GM19438 (cell line): ENCODE measurements around the gene VPS36.
"Not testable (repeated sequence)": the region's sequence is repeated elsewhere in the genome, so short reads cannot be mapped to it uniquely, and the experiment has no call there.

Experiments used
- ATAC-seq: cut with Tn5 transposase; IDR thresholded peaks from one replicate; pipeline ENCODE4 v1.9.1; 2021; ENCODE audit warnings: low read depth; ENCODE audit not compliant: unreplicated experiment

VPS36 gene, protein sequence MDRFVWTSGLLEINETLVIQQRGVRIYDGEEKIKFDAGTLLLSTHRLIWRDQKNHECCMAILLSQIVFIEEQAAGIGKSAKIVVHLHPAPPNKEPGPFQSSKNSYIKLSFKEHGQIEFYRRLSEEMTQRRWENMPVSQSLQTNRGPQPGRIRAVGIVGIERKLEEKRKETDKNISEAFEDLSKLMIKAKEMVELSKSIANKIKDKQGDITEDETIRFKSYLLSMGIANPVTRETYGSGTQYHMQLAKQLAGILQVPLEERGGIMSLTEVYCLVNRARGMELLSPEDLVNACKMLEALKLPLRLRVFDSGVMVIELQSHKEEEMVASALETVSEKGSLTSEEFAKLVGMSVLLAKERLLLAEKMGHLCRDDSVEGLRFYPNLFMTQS

DNA sequence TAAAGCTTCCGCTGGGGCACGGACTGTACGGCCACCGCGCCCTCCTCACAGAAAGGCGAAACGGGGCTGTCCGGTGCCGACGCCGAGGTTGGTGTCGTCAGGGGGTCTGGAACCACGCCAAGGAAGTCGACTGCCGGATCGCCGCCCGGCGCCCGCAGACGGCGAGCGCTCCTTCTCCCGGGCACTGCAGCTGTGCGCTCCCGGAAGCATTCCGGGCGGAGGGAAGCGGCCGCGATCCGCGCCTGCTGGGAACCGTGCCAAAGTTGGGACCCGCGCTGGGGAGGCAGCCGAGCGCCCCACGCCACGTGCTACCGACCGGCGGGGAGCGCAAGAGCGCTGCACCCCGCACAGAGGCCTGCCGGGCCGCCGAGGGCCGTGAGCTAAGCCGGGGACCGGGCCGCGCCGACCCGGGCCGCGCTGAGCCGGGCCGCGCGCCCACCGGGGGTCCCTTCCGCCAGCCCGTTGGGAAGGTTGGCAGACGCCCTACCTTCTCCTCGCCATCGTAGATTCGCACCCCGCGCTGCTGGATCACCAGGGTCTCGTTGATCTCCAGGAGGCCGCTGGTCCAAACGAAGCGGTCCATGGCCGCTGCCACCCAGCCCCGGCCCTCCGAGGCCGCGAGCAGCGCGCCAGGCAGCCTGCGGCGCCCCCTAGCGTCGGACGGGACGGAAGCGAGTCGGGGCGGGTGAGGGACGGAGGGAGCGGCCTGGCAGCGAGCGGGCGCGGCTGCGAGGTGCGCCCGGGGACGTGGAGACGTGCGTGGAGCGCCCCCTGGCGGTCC, at the start of gene VPS36:
Gene VPS36, minus strand, starts transcription at position 623 of the 781 bp plus-strand sequence. Its CDS starts 40 bp downstream, at position 583.
- peak; percentile 68 for ATAC-seq

DNA sequence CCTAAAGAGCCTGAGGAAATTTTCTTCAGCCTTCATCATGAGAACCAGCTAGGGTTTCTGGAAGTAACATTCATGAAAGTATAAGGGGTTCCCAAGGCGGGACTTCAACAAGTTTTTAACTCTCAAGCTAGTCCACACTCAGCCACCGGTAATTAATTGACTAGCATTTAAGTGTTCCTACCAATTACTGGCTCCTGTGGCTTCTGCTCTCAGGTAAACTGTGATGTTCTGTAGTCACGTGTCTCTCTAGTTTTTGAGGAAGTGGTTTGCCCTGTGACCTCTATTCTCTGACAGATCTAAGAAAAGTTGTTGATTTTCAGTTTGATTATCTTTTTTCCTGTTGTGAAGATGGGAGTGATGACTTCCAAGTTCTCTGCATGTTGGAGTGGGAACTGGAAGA, 47.5 kb upstream of the VPS36 start:
- not testable (repeated sequence) for ATAC-seq

DNA sequence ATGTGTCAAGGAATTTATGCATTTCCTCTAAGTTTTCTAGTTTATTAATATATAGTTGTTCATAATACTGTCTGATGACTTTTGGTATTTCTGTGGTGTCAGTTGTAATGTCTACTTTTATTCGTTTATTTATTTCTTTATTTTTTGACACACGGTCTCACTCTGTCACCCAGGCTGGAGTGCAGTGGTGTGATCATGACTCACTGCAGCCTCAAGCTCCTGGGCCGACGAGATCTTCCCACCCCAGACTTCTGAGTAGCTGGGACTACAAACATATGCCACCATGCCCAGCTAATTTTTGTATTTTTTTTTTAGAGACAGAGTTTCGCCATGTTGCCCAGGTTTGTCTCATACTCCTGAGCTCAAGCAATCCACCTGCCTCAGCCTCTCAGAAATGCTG, 43.8 kb upstream of the VPS36 start:
- not testable (repeated sequence) for ATAC-seq

DNA sequence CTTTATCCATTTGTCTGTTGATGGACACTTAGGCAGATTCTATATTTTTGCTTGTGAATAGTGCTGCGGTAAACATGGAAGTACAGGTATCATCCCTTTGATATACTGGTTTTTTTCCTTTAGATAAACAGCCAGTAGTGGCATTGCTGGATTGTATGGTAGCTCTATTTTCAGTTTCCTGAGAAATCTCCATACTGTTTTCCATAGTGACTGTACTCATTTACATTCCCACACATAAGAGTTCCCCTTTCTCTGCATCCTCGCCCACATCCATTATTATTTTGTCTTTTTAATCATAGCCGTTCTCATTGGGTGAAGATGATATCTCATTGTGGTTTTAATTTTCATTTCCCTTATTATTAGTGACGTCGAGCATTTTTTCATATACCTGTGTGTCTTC, 40.6 kb upstream of the VPS36 start:
- not testable (repeated sequence) for ATAC-seq

DNA sequence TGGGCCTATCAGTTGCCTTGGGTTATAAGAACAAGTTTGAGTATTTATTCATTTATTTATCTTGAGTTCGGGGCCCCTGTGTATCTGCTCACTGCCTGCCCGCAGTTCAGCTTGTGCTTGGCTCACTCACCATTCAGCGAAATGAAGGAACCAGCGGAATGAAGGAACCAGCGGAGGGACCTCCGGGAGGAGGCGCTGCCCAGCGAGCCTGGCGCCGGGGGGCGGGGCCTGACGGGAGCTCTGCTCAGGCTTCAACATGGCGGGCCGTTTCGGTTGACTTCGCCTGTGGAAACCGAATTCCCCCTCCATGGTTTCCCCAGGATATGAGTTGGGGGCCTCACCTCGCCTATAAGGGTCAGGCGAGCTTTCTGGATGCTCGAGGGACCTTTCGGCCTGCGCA, 38.3 kb upstream of the VPS36 start:
- ATAC-seq, result not testable (repeated sequence)

DNA sequence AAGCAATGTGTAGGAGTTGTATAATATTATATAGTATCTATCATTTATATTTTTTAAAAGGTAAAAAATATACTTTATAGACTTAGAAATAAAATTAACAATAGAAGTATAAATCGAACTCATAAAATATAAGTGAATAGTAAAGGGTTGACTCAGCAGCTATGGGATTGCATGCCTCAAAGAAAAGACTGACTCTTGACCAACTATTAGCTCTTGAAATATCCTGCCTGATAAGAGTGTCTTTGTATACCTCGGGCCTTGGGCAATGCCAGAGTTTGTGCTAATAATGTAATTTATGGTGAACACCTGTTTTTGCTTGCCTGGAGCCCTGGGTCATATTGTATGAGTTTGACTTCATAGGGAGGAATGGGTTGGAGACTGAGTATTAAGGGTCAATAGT, 36.6 kb upstream of the VPS36 start:
- ATAC-seq, result not testable (repeated sequence)

DNA sequence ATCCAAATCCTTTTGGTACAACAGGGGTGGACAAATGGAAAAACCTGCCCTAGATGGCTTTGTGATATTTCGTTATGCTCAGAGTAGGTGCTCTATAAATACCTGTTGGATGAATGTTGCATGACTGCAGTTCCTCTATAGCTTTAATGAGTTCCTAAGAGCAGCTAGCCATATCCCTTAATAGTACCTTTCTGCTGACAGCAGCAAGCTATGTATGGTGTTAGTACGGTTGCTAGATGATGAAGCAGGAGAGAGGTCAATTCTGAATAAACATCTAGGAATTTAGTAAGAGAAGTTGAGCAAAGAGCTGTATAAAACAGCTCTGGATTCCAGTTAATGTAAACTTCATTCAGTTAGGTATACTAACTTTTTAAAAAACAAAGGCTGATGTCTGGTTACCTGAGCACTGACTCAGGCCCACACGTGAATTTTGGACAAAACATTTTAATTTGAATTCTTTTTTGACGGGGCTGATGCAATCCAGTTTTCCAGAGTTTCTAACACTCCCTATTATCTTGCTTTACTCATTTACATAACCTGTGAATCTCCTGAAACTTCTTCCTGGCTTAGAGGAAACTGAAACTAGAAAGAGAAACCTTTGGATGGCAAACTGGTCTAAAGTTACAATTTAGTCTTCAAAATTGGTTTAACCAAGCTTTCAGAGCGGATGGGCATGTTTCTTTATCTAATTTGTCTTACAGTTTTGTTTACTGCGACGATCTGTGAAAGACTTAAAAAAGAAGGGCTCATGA, 30.4 kb upstream of the VPS36 start:
- not testable (repeated sequence) for ATAC-seq

DNA sequence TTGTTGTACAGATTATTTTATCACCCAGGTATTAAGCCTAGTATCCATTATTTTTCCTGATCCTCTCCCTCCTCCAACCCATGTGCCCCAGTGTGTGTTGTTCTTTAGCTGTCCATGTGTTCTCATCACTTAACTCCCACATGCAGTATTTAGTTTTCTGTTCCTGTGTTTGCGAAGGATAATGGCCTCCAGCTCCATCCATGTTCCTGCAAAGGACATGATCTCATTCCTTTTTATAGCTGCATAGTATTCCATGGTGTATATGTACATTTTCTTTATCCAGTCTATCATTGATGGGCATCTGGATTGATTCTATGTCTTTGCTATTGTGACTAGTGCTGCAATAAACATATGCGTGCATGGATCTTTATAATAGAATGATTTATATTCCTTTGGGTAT, 18.1 kb upstream of the VPS36 start:
- ATAC-seq, result not testable (repeated sequence)

DNA sequence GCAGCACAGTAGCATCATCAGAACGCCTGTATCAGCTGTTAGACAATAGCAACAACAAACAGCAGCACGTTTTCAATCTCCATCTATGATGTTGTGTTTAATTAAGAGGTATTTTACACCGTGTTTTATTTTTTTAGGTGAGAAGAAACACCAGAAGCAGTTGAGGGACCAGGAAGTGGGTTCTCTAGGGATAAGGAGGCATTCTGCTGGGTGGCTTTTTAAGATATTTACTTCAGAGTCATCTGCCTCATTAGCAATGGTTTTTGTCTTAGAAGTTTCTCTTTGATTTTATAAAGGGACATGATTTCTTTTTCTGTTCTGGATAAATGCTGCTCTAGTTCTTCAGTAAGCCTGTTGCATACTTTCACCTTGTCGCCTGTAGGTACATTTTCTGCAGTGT, 13.1 kb upstream of the VPS36 start:
- no peak for ATAC-seq

DNA sequence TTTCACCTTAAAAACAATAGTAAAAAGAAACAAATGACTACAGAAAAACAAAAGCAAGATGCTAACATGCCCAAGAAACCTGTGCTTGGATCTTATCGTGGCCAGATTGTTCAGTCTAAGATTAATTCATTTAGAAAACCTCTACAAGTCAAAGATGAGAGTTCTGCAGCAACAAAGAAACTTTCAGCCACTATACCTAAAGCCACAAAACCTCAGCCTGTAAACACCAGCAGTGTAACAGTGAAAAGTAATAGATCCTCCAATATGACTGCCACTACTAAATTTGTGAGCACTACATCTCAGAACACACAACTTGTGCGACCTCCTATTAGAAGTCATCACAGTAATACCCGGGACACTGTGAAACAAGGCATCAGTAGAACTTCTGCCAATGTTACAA, 10.8 kb upstream of the VPS36 start:
- ATAC-seq, result no peak

DNA sequence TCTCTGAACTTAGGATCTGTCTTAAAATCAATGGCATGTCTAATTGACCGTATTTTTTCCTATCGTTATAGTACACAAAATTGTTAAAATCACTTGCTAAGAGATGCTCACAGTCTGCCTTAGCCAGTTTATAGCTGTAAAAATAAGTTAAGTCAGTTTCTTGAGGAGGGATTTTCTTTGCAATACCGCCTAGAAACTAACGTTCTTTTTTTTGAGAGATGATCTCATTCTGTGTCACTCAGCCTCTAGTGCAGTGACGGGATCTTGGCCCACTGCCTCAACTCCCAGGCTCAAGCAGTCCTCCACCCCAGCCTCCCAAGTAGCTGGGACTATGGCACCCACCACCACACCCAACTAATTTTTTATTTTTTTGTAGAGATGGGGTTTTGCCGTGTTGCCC, 9.2 kb upstream of the VPS36 start:
- no peak for ATAC-seq

DNA sequence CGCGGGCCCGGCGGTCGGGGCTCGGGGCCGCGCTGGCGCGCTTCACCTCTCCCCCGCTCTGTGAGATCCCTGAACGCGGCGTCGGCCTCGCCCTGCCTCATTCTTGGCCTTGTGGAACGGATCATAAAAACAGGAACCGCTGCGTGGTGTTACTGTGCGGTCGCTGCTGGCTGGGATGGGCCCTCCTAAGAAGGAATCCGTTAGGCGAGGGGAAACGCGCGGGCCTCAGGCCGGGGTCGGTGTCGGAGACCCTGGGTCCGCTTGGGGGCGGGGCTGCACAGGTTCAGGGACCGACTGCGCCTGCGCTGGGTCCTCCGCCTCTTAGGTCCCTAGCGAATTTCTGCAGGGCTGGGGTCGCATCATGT, 5.2 kb upstream of the VPS36 start:
- ATAC-seq, result peak; percentile 42

DNA sequence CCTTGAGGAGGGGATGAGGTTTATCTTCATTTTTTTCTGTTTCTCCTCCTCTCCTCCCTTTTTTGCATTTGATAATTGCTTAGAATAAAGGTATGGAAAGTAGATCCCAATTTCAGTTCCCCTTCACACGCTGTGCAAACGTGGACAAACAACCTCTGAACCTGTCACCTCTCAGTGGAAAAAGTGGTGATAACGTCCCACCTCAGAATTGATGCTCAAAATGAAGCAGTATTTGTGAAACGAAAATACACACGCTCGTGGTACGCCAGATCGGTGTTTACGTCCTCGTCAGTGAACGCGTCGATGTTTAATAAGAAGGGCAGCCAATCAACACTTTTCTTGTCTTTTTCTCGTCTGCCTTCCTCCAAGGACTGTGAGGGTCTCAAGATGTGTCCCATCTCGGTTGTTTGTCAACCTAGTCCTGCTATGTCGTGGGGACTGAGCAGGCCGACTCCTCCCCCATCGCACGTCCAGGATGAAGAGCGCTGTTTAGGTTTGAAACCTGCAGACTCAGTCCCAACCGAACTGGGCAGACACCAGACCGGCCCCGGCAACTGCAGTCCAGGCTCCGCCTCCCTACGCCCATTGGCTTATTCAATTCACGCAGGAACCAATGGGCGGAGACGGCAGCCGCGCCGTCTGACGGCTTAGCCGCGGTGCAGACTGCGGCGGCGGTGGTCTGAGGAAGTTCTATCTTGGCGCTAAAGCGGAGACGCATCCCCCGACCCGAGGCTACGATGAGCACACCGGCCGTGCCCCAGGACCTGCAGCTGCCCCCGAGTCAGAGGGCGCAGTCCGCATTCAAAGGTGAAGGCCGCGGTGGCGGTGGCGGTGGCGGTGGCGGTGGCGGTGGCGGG, 4.6 kb upstream of the VPS36 start, which contains the start of gene CKAP2:
Gene CKAP2, plus strand, starts transcription at position 659 of the 857 bp plus-strand sequence. Its CDS starts 79 bp downstream, at position 738.
- peak; percentile 74 for ATAC-seq

DNA sequence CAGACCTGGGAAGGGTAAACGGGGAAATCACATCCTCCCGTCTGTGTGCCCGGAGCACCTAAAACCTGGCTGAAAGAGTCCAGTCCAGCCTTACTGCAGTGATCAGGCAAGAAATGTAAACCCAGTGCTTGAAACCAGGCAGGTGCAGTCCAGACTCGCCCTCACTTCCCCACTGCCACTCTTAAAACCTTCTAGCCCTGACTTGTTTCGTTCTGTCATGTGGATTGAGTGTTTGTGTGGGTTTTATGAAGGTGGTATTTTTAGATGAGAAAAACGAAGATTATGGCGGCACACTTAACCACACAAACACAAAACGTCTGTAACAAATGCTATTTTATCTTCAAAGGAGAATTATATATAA, 4.0 kb upstream of the VPS36 start:
- ATAC-seq, result no peak

DNA sequence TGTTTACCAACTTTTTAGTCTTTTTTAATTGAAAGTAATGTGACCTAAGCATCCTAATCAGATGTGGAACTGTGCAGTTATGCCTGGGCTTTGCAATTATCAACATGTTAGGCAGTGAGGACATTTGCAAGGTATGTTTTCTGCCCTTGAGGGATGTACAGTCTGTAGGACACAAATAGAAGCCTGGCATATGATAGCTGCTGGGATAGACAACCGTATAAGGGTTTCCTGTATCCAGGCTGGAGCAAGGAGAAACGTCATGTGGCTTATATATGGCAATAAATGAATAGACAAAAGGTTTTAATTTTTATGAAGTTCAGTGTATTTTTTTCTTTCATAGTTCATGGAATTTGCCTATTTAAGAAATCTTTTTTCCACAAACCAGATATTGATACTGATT, 2.0 kb upstream of the VPS36 start:
- ATAC-seq, result no peak

DNA sequence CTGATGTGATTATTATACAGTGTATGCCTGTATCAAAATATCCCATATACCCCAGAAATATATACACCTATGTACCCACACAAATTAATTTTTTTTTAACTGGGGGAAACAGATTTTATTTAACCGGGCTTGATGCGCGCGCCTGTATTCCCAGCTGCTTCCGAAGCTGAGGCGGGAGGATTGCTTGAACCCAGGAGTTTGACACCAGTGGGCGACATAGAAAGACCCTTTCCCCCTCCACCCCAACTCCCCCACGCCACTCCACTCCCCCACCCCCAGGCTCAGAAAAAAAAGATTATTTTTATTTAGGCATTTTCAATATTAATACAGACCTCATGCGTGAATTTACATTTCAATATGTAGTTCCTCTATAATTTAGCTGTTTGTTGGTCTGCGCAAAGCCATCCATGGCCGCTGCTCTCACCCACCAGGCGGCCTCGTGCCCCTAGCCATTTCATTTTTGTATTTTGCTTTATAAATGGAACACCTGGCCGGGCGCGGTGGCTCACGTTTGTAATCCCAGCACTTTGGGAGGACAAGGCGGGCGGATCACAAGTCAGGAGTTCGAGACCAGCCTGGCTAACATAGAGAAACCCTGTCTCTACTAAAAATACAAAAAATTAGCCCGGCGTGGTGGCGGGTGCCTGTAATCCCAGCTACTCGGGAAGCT, 836 bp upstream of the VPS36 start:
- no peak for ATAC-seq

DNA sequence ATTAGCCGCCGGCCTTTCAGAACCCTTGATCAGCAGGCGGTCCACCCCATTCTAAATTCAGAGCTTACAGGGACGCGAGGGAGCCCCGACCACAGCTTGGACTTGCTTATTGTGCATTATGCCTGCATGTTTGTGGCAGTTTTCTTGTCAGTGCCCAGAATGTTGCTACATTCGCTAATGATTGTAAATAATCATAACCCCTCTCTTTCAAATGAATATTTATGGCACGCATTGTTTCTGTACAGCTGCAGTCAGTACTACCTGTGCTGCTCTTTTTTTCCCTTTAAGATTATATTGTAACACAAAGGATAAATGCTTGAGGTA, 321 bp upstream of the VPS36 start:
- no peak for ATAC-seq

DNA sequence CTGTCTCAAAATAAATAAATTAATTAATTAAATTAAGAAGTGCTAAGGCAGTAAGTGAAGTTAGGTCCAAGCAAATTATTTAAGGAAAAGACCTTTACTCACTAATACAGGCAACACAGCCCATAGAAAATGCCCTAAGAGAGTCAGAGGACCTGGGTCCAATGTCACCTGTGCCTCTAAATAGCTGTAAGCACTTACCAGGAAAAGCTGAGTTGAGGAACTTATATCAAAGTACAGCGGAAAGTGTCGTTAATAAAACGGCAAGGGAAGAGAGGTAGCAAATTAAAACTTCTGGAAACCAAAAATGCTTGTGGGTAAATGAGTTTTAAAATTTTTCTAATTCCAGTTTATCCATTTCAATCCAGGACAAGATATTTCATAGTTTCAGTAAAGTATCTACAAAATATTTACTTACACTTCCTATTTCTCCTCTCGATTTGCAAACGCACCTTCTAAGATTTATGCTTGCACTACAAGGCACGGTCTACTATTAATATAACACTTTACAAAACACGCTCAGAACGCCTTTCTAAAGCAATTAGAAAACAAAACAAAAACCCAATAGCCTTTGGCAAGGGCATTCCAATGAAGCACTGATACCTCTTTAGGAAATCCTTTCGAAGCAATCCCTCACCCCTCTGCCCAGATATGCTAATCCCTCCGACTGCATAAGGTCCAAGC, 963 bp downstream of the VPS36 start:
- peak; percentile 0 for ATAC-seq

DNA sequence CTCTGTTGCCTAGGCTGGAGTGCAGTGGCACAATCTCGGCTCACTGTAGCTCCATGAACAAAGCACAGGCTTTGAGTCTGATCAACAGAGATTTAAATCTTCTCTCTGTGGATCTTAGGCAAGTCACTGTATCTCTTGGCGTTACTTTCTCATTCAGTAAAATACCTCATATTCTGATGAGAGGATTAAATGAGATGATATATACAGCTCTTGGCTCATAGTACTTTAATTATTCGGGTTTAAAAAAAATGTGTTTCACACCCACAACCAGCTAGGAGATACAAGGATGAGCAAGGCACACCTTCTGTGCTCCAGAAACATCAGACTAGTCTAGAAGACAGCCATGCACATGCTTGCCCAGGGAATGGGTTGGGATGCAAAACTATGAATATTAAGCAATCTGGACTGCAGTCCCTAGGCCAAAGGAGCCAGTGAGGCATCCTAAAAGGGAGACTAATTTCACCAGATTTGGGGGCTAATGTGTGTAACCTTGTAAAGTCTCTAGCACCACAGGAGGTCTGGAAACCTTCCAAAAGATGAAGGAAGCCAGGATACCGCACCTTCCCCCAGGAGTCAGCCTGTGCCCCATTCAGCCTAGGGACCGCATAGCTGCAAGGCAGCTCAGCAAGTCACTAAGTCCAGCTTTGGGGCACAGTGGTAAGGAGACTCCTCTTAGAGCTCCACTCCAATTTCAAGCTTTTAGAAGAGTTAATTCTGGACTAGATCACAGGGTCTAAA, 2.5 kb downstream of the VPS36 start:
- no peak for ATAC-seq
